Fibroblast of lung (primary cell): Measurements from ENCODE around the gene GIT2. TPM values are rescaled to one million over a fixed set of nuclear protein-coding genes. Genes with fewer than 3 reads are reported as not detected.

Experiments used
- DNase-seq, 2 donors: peaks; one replicate each; pipeline versions ENCODE4 v3.0.0 to v3.0.0-alpha.2; 2010; ENCODE audit warnings: low read depth in 2 of 2
- H2AFZ ChIP-seq: 2 replicates; pipeline ENCODE4 v1.5.1; 2012; ENCODE audit warnings: low read length, control low read depth, inconsistent platforms
- H3K27ac ChIP-seq: 2 replicates; pipeline ENCODE4 v1.5.1; 2011; ENCODE audit warnings: low read length, control low read depth; ENCODE audit not compliant: insufficient read depth
- H3K27me3 ChIP-seq: 2 replicates; pipeline ENCODE4 v1.5.1; 2011; ENCODE audit warnings: mild to moderate bottlenecking, low read length; ENCODE audit not compliant: control insufficient read depth, insufficient read depth
- H3K36me3 ChIP-seq: 2 replicates; pipeline ENCODE4 v1.5.1; 2011; ENCODE audit warnings: low read length; ENCODE audit not compliant: control insufficient read depth, insufficient read depth
- H3K4me1 ChIP-seq: 2 replicates; pipeline ENCODE4 v1.5.1; 2011; ENCODE audit warnings: low read length; ENCODE audit not compliant: control insufficient read depth, insufficient read depth; ENCODE audit errors: extremely low read depth
- H3K4me2 ChIP-seq: 2 replicates; pipeline ENCODE4 v1.5.1; 2011; ENCODE audit warnings: low read length, control low read depth; ENCODE audit not compliant: insufficient read depth; ENCODE audit errors: extremely low read depth
- H3K4me3 ChIP-seq, 4 experiments: fragments of 200-600 bp in 1 of 4; sonication (generic) in 1 of 4; replicated peaks in 1 of 4; 2 replicates each; pipeline ENCODE4 v1.5.1; 2011 to 2016; ENCODE audit warnings: low read length in 4 of 4, low read depth in 3 of 4, mild to moderate bottlenecking in 3 of 4, control low read depth in 2 of 4, inconsistent platforms in 1 of 4, mixed read lengths in 1 of 4; ENCODE audit not compliant: insufficient read depth in 1 of 4; ENCODE audit errors: control extremely low read depth in 1 of 4
- H3K79me2 ChIP-seq: 2 replicates; pipeline ENCODE4 v1.5.1; 2012; ENCODE audit warnings: mild to moderate bottlenecking, low read length, inconsistent platforms; ENCODE audit not compliant: control insufficient read depth, insufficient read depth
- H3K9ac ChIP-seq: 2 replicates; pipeline ENCODE4 v1.5.1; 2011; ENCODE audit warnings: mild to moderate bottlenecking, low read length, control low read depth; ENCODE audit not compliant: insufficient read depth
- H3K9me3 ChIP-seq: 2 replicates; pipeline ENCODE4 v1.5.1; 2012; ENCODE audit warnings: low read depth, low read length; ENCODE audit not compliant: control insufficient read depth, insufficient read depth
- H4K20me1 ChIP-seq: 2 replicates; pipeline ENCODE4 v1.5.1; 2011; ENCODE audit warnings: low read length; ENCODE audit not compliant: control insufficient read depth, insufficient read depth; ENCODE audit errors: extremely low read depth
- EZH2 ChIP-seq: IDR thresholded peaks from 2 replicates; pipeline ENCODE4 v1.5.1; 2012; ENCODE audit warnings: low read length, control low read depth, mild to moderate bottlenecking; ENCODE audit errors: missing control alignments
- polyA plus RNA-seq, 2 donors: library from polyadenylated mRNA; depleted of rRNA in 1 of 2; stranded (reverse) in 1 of 2; unstranded in 1 of 2; fragments of >200 nt; gene quantifications; 2 replicates each; pipeline ENCODE4 v1.2.1, GENCODE V29; 2011 to 2012; ENCODE audit warnings: missing spikeins in 1 of 2
- total RNA-seq: library from RNA; depleted of rRNA; stranded (reverse); fragments of >200 nt; gene quantifications from 2 replicates; pipeline ENCODE4 v1.2.1, GENCODE V29; 2014
- TF ChIP-seq, protein P1 (sequence below), 2 donors: IDR thresholded peaks in 1 of 2; conservative IDR thresholded peaks in 1 of 2; 1 replicate in 1 of 2; 2 replicates in 1 of 2; pipeline ENCODE4 v1.5.1; 2011 to 2012; ENCODE audit warnings: low read length in 2 of 2, control low read depth in 1 of 2, inconsistent platforms in 1 of 2, low read depth in 1 of 2, mild to moderate bottlenecking in 1 of 2

GIT2 gene
- total and polyA plus RNA-seq, 2 donors (not counting 1 experiment from before 2014, with no cell fraction given), result 47.9 to 53.5 TPM

DNA sequence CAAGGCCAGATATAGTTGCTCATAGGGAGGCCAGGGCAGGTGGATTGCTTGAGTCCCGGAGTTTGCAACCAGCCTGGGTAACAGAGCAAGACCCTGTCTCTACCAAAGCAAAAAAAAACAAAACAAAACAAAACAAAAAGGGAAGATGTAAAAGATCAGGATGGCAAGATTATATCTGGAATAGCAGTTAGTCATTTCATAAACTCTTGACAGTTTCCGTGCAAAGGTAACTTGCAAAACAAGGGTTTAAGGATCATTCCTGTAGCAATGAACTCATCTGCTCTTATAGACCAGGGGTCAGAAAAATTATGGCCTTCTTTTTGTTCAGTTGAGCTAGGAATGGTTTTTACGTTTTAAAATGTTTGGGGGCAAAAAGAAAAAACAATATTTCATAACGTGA, 29.6 kb downstream of the GIT2 start:
- no peak for DNase-seq
- Histone ChIP-seq H3K4me1 (peaks cover 2% of the 10 kb centered on the region), H3K36me3 (peaks cover 7% of the 10 kb centered on the region), H4K20me1 (no peaks in the 10 kb centered on the region), H3K9ac (no peak overlapping the region), H3K9me3 (no peaks in the 10 kb centered on the region), H3K79me2 (no peaks in the 10 kb centered on the region), H3K27ac (no peak overlapping the region), H3K4me3 (no peak overlapping the region), H3K4me2 (no peak overlapping the region), H3K27me3 (no peaks in the 10 kb centered on the region), H2AFZ (no peak overlapping the region)
- no peak for TF ChIP-seq EZH2
- TF ChIP-seq, protein P1, sequence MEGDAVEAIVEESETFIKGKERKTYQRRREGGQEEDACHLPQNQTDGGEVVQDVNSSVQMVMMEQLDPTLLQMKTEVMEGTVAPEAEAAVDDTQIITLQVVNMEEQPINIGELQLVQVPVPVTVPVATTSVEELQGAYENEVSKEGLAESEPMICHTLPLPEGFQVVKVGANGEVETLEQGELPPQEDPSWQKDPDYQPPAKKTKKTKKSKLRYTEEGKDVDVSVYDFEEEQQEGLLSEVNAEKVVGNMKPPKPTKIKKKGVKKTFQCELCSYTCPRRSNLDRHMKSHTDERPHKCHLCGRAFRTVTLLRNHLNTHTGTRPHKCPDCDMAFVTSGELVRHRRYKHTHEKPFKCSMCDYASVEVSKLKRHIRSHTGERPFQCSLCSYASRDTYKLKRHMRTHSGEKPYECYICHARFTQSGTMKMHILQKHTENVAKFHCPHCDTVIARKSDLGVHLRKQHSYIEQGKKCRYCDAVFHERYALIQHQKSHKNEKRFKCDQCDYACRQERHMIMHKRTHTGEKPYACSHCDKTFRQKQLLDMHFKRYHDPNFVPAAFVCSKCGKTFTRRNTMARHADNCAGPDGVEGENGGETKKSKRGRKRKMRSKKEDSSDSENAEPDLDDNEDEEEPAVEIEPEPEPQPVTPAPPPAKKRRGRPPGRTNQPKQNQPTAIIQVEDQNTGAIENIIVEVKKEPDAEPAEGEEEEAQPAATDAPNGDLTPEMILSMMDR (conservative IDR thresholded peaks at IDR 0.05 in 1 of 2, IDR thresholded peaks at IDR 0.05 in 1 of 2; ENCODE audit: low read depth in 1 of 2, low read length in 2 of 2), result no peak

DNA sequence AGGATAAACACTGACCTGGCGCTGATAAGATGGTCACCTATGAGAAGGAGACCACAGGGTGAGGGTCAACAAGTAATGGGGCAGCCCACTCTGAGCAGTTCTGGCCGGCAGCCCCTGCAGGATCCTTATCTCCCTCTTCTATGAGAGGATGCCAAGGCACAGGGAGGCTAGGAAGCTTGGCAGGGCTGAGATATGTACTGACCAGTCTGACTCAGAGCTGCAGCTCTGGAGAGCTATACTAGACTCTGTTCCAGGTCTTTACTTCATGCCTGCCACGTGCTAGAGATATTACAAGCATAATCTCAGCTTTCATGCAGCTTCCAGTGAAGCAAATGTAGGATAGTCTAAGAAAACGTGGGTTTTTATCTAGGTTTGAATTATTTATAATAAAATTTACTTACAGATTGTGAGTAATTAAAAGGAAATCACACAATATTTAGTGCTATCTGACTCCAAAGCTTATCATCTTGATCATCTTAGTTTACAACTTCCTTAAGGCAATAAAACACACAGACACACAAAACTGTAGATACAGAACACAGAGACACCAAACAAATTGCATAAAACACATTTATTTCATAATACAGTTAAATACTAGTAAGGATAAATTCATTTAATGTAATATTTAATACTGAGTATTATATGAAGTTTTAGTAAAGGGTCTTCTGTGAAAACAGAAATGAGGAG, 32.3 kb downstream of the GIT2 start:
- TF ChIP-seq EZH2, result no peak
- TF ChIP-seq, protein P1 (conservative IDR thresholded peaks at IDR 0.05 in 1 of 2, IDR thresholded peaks at IDR 0.05 in 1 of 2; ENCODE audit: low read depth in 1 of 2, low read length in 2 of 2), result no peak
- Histone ChIP-seq H4K20me1 (no peaks in the 10 kb centered on the region), H3K4me3 (no peak overlapping the region), H3K79me2 (no peaks in the 10 kb centered on the region), H3K4me2 (no peak overlapping the region), H3K9me3 (no peaks in the 10 kb centered on the region), H3K27me3 (no peaks in the 10 kb centered on the region), H3K9ac (no peak overlapping the region), H2AFZ (no peak overlapping the region), H3K36me3 (peaks cover 9% of the 10 kb centered on the region), H3K27ac (no peak overlapping the region), H3K4me1 (peaks cover 2% of the 10 kb centered on the region)
- DNase-seq, result peak; percentile 60 to 84

DNA sequence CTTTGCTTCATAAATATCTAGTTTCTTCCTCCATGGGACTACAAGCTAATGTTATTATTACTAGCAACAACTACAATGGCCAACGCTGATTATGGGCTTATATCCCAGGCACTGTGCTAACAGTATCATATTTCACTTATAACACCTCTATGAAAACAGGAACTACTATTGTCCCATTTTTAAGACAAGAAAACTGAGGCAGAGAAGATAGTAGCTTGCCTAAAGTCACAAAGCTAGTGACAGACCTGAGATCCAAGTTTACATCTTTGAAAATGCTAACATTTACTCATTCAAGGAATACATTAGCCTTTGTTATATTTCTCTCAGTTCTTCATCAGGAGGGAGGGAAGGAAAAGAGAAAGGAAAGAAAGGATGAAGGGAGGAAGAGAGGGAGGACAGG, 32.8 kb downstream of the GIT2 start:
- H3K4me1 ChIP-seq, result peaks cover 2% of the 10 kb centered on the region
- no peaks in the 10 kb centered on the region for H3K9me3 ChIP-seq
- TF ChIP-seq, protein P1 (conservative IDR thresholded peaks at IDR 0.05 in 1 of 2, IDR thresholded peaks at IDR 0.05 in 1 of 2; ENCODE audit: low read depth in 1 of 2, low read length in 2 of 2), result no peak
- no peak for TF ChIP-seq EZH2
- H3K27ac ChIP-seq, result no peak overlapping the region
- H2AFZ ChIP-seq, result no peak overlapping the region
- H3K4me2 ChIP-seq, result no peak overlapping the region
- no peaks in the 10 kb centered on the region for H3K79me2 ChIP-seq
- peaks cover 9% of the 10 kb centered on the region for H3K36me3 ChIP-seq
- H4K20me1 ChIP-seq, result no peaks in the 10 kb centered on the region
- no peak overlapping the region for H3K4me3 ChIP-seq
- no peak for DNase-seq
- no peaks in the 10 kb centered on the region for H3K27me3 ChIP-seq
- no peak overlapping the region for H3K9ac ChIP-seq
